Measurements from ENCODE around the gene NSD2.

Gene NSD2

GRCh38 chr4:1971456-1972200 is 100.4 kb downstream of the NSD2 start:
- DNase-seq (ENCODE audit: low read depth) = no peak

- DNase-seq (ENCODE audit: low read depth) = no peak
Measured at GRCh38 chr4:1972414-1972813, 101.2 kb downstream of the NSD2 start.

- no peak for DNase-seq (ENCODE audit: low read depth)
Measured at GRCh38 chr4:1973218-1973617, 102.0 kb downstream of the NSD2 start.

- no peak for DNase-seq (ENCODE audit: low read depth)
Measured at GRCh38 chr4:1973661-1974060, 102.5 kb downstream of the NSD2 start.

- DNase-seq (ENCODE audit: low read depth) = no peak
Measured at GRCh38 chr4:1974840-1975239, 103.6 kb downstream of the NSD2 start.

- no peak for DNase-seq (ENCODE audit: low read depth)
Measured at GRCh38 chr4:1975391-1975801, 104.2 kb downstream of the NSD2 start.

- DNase-seq (ENCODE audit: low read depth) = no peak
Measured at GRCh38 chr4:1975880-1976279, 104.7 kb downstream of the NSD2 start.

GRCh38 chr4:1976416-1977352 is 105.5 kb downstream of the NSD2 start:
- DNase-seq (ENCODE audit: low read depth) = no peak

- DNase-seq (ENCODE audit: low read depth) = no peak
Measured at GRCh38 chr4:1978226-1978625, 107.0 kb downstream of the NSD2 start.

- no peak for DNase-seq (ENCODE audit: low read depth)
Measured at GRCh38 chr4:1978741-1979476, 107.7 kb downstream of the NSD2 start.

GRCh38 chr4:1979477-1980196 is 108.4 kb downstream of the NSD2 start:
- no peak for DNase-seq (ENCODE audit: low read depth)

- no peak for DNase-seq (ENCODE audit: low read depth)
Measured at GRCh38 chr4:1980561-1981041, 109.4 kb downstream of the NSD2 start.

GRCh38 chr4:1981251-1982058 is 110.3 kb downstream of the NSD2 start:
- no peak for DNase-seq (ENCODE audit: low read depth)

- no peak for DNase-seq (ENCODE audit: low read depth)
Measured at GRCh38 chr4:1982124-1983052, 111.2 kb downstream of the NSD2 start.

GRCh38 chr4:1983053-1983845 is 112.1 kb downstream of the NSD2 start:
- no peak for DNase-seq (ENCODE audit: low read depth)

- no peak for DNase-seq (ENCODE audit: low read depth)
Measured at GRCh38 chr4:1983846-1984405, 112.7 kb downstream of the NSD2 start.

- DNase-seq (ENCODE audit: low read depth) = no peak
Measured at GRCh38 chr4:1984406-1985191, 113.4 kb downstream of the NSD2 start.

GRCh38 chr4:1985294-1985693 is 114.1 kb downstream of the NSD2 start:
- no peak for DNase-seq (ENCODE audit: low read depth)

Measured in fibroblast of the conjunctiva (primary cell).